Mammary epithelial cell (primary cell): Measurements from ENCODE around the gene TBX2.
"Not testable (repeated sequence)": the region's sequence is repeated elsewhere in the genome, so short reads cannot be mapped to it uniquely, and the experiment has no call there.

Experiments
- EZH2 ChIP-seq: IDR thresholded peaks from 2 replicates; pipeline ENCODE4 v1.6.1; 2012; ENCODE audit warnings: low read length, inconsistent platforms, borderline replicate concordance
- TF ChIP-seq, protein P1 (sequence below), 2 donors: IDR thresholded peaks in 1 of 2; conservative IDR thresholded peaks in 1 of 2; 2 replicates each; pipeline ENCODE4 v1.5.1; 2011 to 2012; ENCODE audit warnings: inconsistent platforms in 2 of 2, low read length in 2 of 2, mild to moderate bottlenecking in 2 of 2, control low read depth in 1 of 2, low read depth in 1 of 2; ENCODE audit not compliant: insufficient read depth in 1 of 2; ENCODE audit errors: extremely low read depth in 1 of 2

DNA sequence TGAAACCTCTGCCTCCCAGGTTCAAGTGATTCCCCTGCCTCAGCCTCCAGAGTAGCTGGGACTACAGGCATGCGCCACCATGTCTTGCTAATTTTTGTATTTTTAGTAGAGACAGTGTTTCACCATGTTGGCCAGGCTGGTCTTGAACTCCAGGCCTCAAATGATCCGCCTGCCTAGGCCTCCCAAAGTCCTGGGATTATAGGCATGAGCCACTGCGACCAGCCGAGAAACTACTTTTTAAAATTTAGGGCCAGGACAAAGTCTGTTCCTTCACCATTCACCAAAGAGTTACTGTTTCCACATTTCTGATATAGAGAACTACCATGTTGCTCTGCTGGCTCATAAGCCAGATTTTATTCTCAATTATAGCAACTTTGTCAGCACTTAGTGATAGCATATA, 49.5 kb downstream of the TBX2 start:
- TF ChIP-seq, protein P1, sequence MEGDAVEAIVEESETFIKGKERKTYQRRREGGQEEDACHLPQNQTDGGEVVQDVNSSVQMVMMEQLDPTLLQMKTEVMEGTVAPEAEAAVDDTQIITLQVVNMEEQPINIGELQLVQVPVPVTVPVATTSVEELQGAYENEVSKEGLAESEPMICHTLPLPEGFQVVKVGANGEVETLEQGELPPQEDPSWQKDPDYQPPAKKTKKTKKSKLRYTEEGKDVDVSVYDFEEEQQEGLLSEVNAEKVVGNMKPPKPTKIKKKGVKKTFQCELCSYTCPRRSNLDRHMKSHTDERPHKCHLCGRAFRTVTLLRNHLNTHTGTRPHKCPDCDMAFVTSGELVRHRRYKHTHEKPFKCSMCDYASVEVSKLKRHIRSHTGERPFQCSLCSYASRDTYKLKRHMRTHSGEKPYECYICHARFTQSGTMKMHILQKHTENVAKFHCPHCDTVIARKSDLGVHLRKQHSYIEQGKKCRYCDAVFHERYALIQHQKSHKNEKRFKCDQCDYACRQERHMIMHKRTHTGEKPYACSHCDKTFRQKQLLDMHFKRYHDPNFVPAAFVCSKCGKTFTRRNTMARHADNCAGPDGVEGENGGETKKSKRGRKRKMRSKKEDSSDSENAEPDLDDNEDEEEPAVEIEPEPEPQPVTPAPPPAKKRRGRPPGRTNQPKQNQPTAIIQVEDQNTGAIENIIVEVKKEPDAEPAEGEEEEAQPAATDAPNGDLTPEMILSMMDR (conservative IDR thresholded peaks at IDR 0.05 in 1 of 2, IDR thresholded peaks at IDR 0.05 in 1 of 2; ENCODE audit: extremely low read depth in 1 of 2, insufficient read depth in 1 of 2, low read depth in 1 of 2, low read length in 2 of 2), result not testable (repeated sequence)
- TF ChIP-seq EZH2, result not testable (repeated sequence)
